ENCODE data around the gene ZNF536. TPM values are rescaled to one million over a fixed set of nuclear protein-coding genes. Genes with fewer than 3 reads are reported as not detected.
"Not testable (repeated sequence)": the region's sequence is repeated elsewhere in the genome, so short reads cannot be mapped to it uniquely, and the experiment has no call there.

ZNF536 gene
- total RNA-seq, 1 experiment from 2014 or later: 0.35 TPM

- no peak for TF ChIP-seq HMGA2 (CRISPR knock-in tag; IDR thresholded peaks at IDR 0.05)
- TF ChIP-seq ATF1 (CRISPR knock-in tag; IDR thresholded peaks at IDR 0.05): no peak
Measured at GRCh38 chr19:30497034-30497433, 124.8 kb downstream of the ZNF536 start (continued).

- H3K4me1 Mint-ChIP-seq; ATAC-seq; DNase-seq (ENCODE audit: low spot score); H3K27me3 Mint-ChIP-seq (ENCODE audit: low read depth); H3K9me3 Mint-ChIP-seq; H3K4me3 Mint-ChIP-seq; H3K36me3 Mint-ChIP-seq; H3K27ac Mint-ChIP-seq: not testable (repeated sequence)
- CTCF ChIA-PET: interaction anchor here (0.6 to 1.4 kb wide), 36 partner anchors 9 to 424 kb away, joined by 3 to 15 read pairs (median 3); no protein-coding TSS in a partner anchor
- POLR2A ChIA-PET: interaction anchor here (0.8 kb wide), 1 partner anchor 100 kb away, joined by 6 read pairs; no protein-coding TSS in a partner anchor
Measured at GRCh38 chr19:30498085-30498484, 125.9 kb downstream of the ZNF536 start.

- TF ChIP-seq CTCF (IDR thresholded peaks at IDR 0.05) (peak; percentile 38; the same call in 1 of the 2 replicates), GABPB1 (CRISPR knock-in tag; IDR thresholded peaks at IDR 0.05) (no peak)
- ChIA-PET POLR2A (interaction anchor here (0.8 kb wide), 1 partner anchor 99 kb away, joined by 6 read pairs; no protein-coding TSS in a partner anchor), CTCF (interaction anchor here (0.6 to 1.4 kb wide), 39 partner anchors 10 to 424 kb away, joined by 3 to 15 read pairs (median 3); no protein-coding TSS in a partner anchor)
- Mint-ChIP-seq H3K36me3 (no peaks in the 10 kb centered on the region), H3K4me1 (peaks cover 3% of the 10 kb centered on the region), H3K4me3 (no peak overlapping the region), H3K9me3 (peaks cover 4% of the 10 kb centered on the region; the same call in 1 of the 2 replicates), H3K27ac (no peak overlapping the region), H3K27me3 (ENCODE audit: low read depth) (no peaks in the 10 kb centered on the region)
- ATAC-seq (peak; percentile 97), DNase-seq (ENCODE audit: low spot score) (peak; percentile 81)
Measured at GRCh38 chr19:30498707-30499106, 126.5 kb downstream of the ZNF536 start.

- TF ChIP-seq TEAD1 (CRISPR knock-in tag; IDR thresholded peaks at IDR 0.05) (no peak), MAX (CRISPR knock-in tag; IDR thresholded peaks at IDR 0.05) (no peak), MYBL2 (CRISPR knock-in tag; IDR thresholded peaks at IDR 0.05) (no peak), OVOL2 (CRISPR knock-in tag; IDR thresholded peaks at IDR 0.05; ENCODE audit: borderline replicate concordance) (no peak), MLX (CRISPR knock-in tag; IDR thresholded peaks at IDR 0.05) (no peak), NR2C2 (CRISPR knock-in tag; IDR thresholded peaks at IDR 0.05) (no peak), ATF1 (CRISPR knock-in tag; IDR thresholded peaks at IDR 0.05) (no peak), JUN (CRISPR knock-in tag; IDR thresholded peaks at IDR 0.05) (no peak), KAT7 (CRISPR knock-in tag; IDR thresholded peaks at IDR 0.05; ENCODE audit: borderline replicate concordance) (no peak), GTF2I (CRISPR knock-in tag; conservative IDR thresholded peaks at IDR 0.05) (no peak), FOXK1 (CRISPR knock-in tag; IDR thresholded peaks at IDR 0.05) (no peak), ZNF263 (CRISPR knock-in tag; IDR thresholded peaks at IDR 0.05; ENCODE audit: low read depth) (no peak), ELF4 (CRISPR knock-in tag; IDR thresholded peaks at IDR 0.05; ENCODE audit: low read depth) (no peak), ZNF232 (CRISPR knock-in tag; IDR thresholded peaks at IDR 0.05) (no peak)
- POLR2A ChIA-PET: no interaction called here
- Mint-ChIP-seq H3K4me1 (no peaks in the 10 kb centered on the region), H3K4me3 (no peak overlapping the region), H3K36me3 (no peaks in the 10 kb centered on the region), H3K27me3 (ENCODE audit: low read depth) (no peaks in the 10 kb centered on the region), H3K9me3 (no peaks in the 10 kb centered on the region), H3K27ac (no peak overlapping the region)
- CTCF ChIA-PET: no interaction called here
- DNase-seq (ENCODE audit: low spot score): no peak
- no peak for ATAC-seq
Measured at GRCh38 chr19:30504272-30504671, 132.1 kb downstream of the ZNF536 start.
